ENCODE measurements around the gene EFCAB10.

Gene EFCAB10

GRCh38 chr7:105571891-105572290 lies 9.4 kb downstream of the EFCAB10 start:
- no peak overlapping the region for H3K9ac ChIP-seq (ENCODE audit: insufficient read length)
- H3K36me3 ChIP-seq (ENCODE audit: insufficient read depth, low read length) = peaks cover 18% of the 10 kb centered on the region
- no peak overlapping the region for H3K27ac ChIP-seq
- no peaks in the 10 kb centered on the region for H3K9me3 ChIP-seq (ENCODE audit: low read depth, low read length)
- no peak for DNase-seq (ENCODE audit: low read depth, low spot score)
- no peak overlapping the region for H3K4me3 ChIP-seq
- no peak for TF ChIP-seq EZH2 (IDR thresholded peaks at IDR 0.05)
- TF ChIP-seq FOXP2 (optimal IDR thresholded peaks at IDR 0.05; ENCODE audit: control extremely low read depth, extremely low read length, insufficient read depth) = no peak
- TF ChIP-seq POLR2AphosphoS5 (IDR thresholded peaks at IDR 0.05; ENCODE audit: borderline replicate concordance, low read depth, low read length) = no peak

- Histone ChIP-seq H3K27ac (no peak overlapping the region), H3K36me3 (ENCODE audit: insufficient read depth, low read length) (peaks cover 55% of the 10 kb centered on the region), H3K9me3 (ENCODE audit: low read depth, low read length) (no peaks in the 10 kb centered on the region), H3K9ac (ENCODE audit: insufficient read length) (no peak overlapping the region), H3K4me3 (no peak overlapping the region)
- no peak for TF ChIP-seq EZH2 (IDR thresholded peaks at IDR 0.05)
- TF ChIP-seq FOXP2 (optimal IDR thresholded peaks at IDR 0.05; ENCODE audit: control extremely low read depth, extremely low read length, insufficient read depth) = no peak
- no peak for TF ChIP-seq POLR2AphosphoS5 (IDR thresholded peaks at IDR 0.05; ENCODE audit: borderline replicate concordance, low read depth, low read length)
- no peak for DNase-seq (ENCODE audit: low read depth, low spot score)
Measured at GRCh38 chr7:105567821-105568220, 13.5 kb downstream of the EFCAB10 start.

- DNase-seq (ENCODE audit: low read depth, low spot score) = no peak
- no peak overlapping the region for H3K4me3 ChIP-seq
- no peak for TF ChIP-seq POLR2AphosphoS5 (IDR thresholded peaks at IDR 0.05; ENCODE audit: borderline replicate concordance, low read depth, low read length)
- H3K27ac ChIP-seq = no peak overlapping the region
- no peak overlapping the region for H3K9ac ChIP-seq (ENCODE audit: insufficient read length)
- H3K36me3 ChIP-seq (ENCODE audit: insufficient read depth, low read length) = peaks cover 60% of the 10 kb centered on the region
- no peaks in the 10 kb centered on the region for H3K9me3 ChIP-seq (ENCODE audit: low read depth, low read length)
Measured at GRCh38 chr7:105567024-105567423, 14.3 kb downstream of the EFCAB10 start.

GRCh38 chr7:105565190-105565589 lies 16.1 kb downstream of the EFCAB10 start:
- Histone ChIP-seq H3K4me3 (no peak overlapping the region), H3K36me3 (ENCODE audit: insufficient read depth, low read length) (peaks cover 66% of the 10 kb centered on the region), H3K9ac (ENCODE audit: insufficient read length) (no peak overlapping the region), H3K9me3 (ENCODE audit: low read depth, low read length) (no peaks in the 10 kb centered on the region), H3K27ac (no peak overlapping the region)
- TF ChIP-seq POLR2AphosphoS5 (IDR thresholded peaks at IDR 0.05; ENCODE audit: borderline replicate concordance, low read depth, low read length) (no peak), EZH2 (IDR thresholded peaks at IDR 0.05) (no peak), FOXP2 (optimal IDR thresholded peaks at IDR 0.05; ENCODE audit: control extremely low read depth, extremely low read length, insufficient read depth) (no peak)
- no peak for DNase-seq (ENCODE audit: low read depth, low spot score)

GRCh38 chr7:105559926-105560325 lies 21.4 kb downstream of the EFCAB10 start:
- H3K4me3 ChIP-seq = no peak overlapping the region
- no peak overlapping the region for H3K27ac ChIP-seq
- H3K9me3 ChIP-seq (ENCODE audit: low read depth, low read length) = no peaks in the 10 kb centered on the region
- TF ChIP-seq POLR2AphosphoS5 (IDR thresholded peaks at IDR 0.05; ENCODE audit: borderline replicate concordance, low read depth, low read length) (no peak), EZH2 (IDR thresholded peaks at IDR 0.05) (no peak), FOXP2 (optimal IDR thresholded peaks at IDR 0.05; ENCODE audit: control extremely low read depth, extremely low read length, insufficient read depth) (no peak)
- DNase-seq (ENCODE audit: low read depth, low spot score) = no peak
- peaks cover 61% of the 10 kb centered on the region for H3K36me3 ChIP-seq (ENCODE audit: insufficient read depth, low read length)
- no peak overlapping the region for H3K9ac ChIP-seq (ENCODE audit: insufficient read length)

- no peak overlapping the region for H3K27ac ChIP-seq
- no peak for TF ChIP-seq EZH2 (IDR thresholded peaks at IDR 0.05)
- no peak for TF ChIP-seq FOXP2 (optimal IDR thresholded peaks at IDR 0.05; ENCODE audit: control extremely low read depth, extremely low read length, insufficient read depth)
- TF ChIP-seq POLR2AphosphoS5 (IDR thresholded peaks at IDR 0.05; ENCODE audit: borderline replicate concordance, low read depth, low read length) = no peak
- H3K9me3 ChIP-seq (ENCODE audit: low read depth, low read length) = no peaks in the 10 kb centered on the region
- peaks cover 53% of the 10 kb centered on the region for H3K36me3 ChIP-seq (ENCODE audit: insufficient read depth, low read length)
- H3K9ac ChIP-seq (ENCODE audit: insufficient read length) = no peak overlapping the region
- no peak for DNase-seq (ENCODE audit: low read depth, low spot score)
- H3K4me3 ChIP-seq = no peak overlapping the region
Measured at GRCh38 chr7:105538339-105538738, 43.0 kb downstream of the EFCAB10 start.

- H3K27ac ChIP-seq = no peak overlapping the region
- H3K9ac ChIP-seq (ENCODE audit: insufficient read length) = peak overlapping the region; percentile 99
Measured at GRCh38 chr7:105532709-105533460, 48.4 kb downstream of the EFCAB10 start.

GRCh38 chr7:105531792-105532671 lies 49.3 kb downstream of the EFCAB10 start, which contains the start of gene RINT1:
Gene RINT1 (plus strand): TSS chr7:105532201. CDS start chr7:105532316, 115 bp downstream.
- TF ChIP-seq EZH2 (IDR thresholded peaks at IDR 0.05) (no peak), FOXP2 (optimal IDR thresholded peaks at IDR 0.05; ENCODE audit: control extremely low read depth, extremely low read length, insufficient read depth) (peak; percentile 81), POLR2AphosphoS5 (IDR thresholded peaks at IDR 0.05; ENCODE audit: borderline replicate concordance, low read depth, low read length) (peak; percentile 96)
- Histone ChIP-seq H3K27ac (peak within 1 kb of the TSS; percentile 50; the same call in 1 of the 2 replicates), H3K36me3 (ENCODE audit: insufficient read depth, low read length) (peaks cover 7% of the 10 kb centered on the region; the same call in 1 of the 2 replicates), H3K9ac (ENCODE audit: insufficient read length) (peak within 1 kb of the TSS; percentile 99), H3K4me3 (peak within 1 kb of the TSS; percentile 98), H3K9me3 (ENCODE audit: low read depth, low read length) (no peaks in the 10 kb centered on the region)
- no peak for DNase-seq (ENCODE audit: low read depth, low spot score)

More at GRCh38 chr7:105532709-105533460, 48.4 kb downstream of the EFCAB10 start:
- Histone ChIP-seq H3K4me3 (peak overlapping the region; percentile 98), H3K9me3 (ENCODE audit: low read depth, low read length) (no peaks in the 10 kb centered on the region), H3K36me3 (ENCODE audit: insufficient read depth, low read length) (peaks cover 12% of the 10 kb centered on the region; the same call in 1 of the 2 replicates)
- TF ChIP-seq FOXP2 (optimal IDR thresholded peaks at IDR 0.05; ENCODE audit: control extremely low read depth, extremely low read length, insufficient read depth) = no peak
- TF ChIP-seq POLR2AphosphoS5 (IDR thresholded peaks at IDR 0.05; ENCODE audit: borderline replicate concordance, low read depth, low read length) = no peak
- TF ChIP-seq EZH2 (IDR thresholded peaks at IDR 0.05) = no peak
- no peak for DNase-seq (ENCODE audit: low read depth, low spot score)
